Mesothelial cell of epicardium (in vitro differentiated cells): ENCODE data around the gene AHCYL1. TPM values are rescaled to one million over a fixed set of nuclear protein-coding genes. Genes with fewer than 3 reads are reported as not detected.

Source experiments
- DNase-seq, 2 experiments: peaks; one replicate each; pipeline ENCODE4 v3.0.0; 2021; ENCODE audit warnings: low spot score in 2 of 2; ENCODE audit not compliant: unreplicated experiment in 2 of 2
- H3K27ac Mint-ChIP-seq: 2 replicates; pipeline ENCODE4 v1.8.0; 2021; ENCODE audit warnings: mixed read lengths
- H3K27me3 Mint-ChIP-seq: 2 replicates; pipeline ENCODE4 v1.8.0; 2021; ENCODE audit warnings: low read depth, mixed read lengths
- H3K36me3 Mint-ChIP-seq: 2 replicates; pipeline ENCODE4 v1.8.0; 2021; ENCODE audit warnings: mixed read lengths
- H3K4me1 Mint-ChIP-seq: 2 replicates; pipeline ENCODE4 v1.8.0; 2021; ENCODE audit warnings: mixed read lengths
- H3K4me3 Mint-ChIP-seq: 2 replicates; pipeline ENCODE4 v1.8.0; 2021; ENCODE audit warnings: mild to moderate bottlenecking, moderate library complexity, mixed read lengths
- H3K9me3 Mint-ChIP-seq: 2 replicates; pipeline ENCODE4 v1.8.0; 2021; ENCODE audit warnings: mixed read lengths
- total RNA-seq: library from RNA; stranded (reverse); gene quantifications from 3 replicates; pipeline ENCODE4 v1.2.1, GENCODE V29; 2021
- TF ChIP-seq, protein P1 (sequence below): fragments of 200-600 bp; sonication (generic); IDR thresholded peaks from one replicate; pipeline ENCODE4 v1.5.0; 2021; ENCODE audit warnings: antibody characterized with exemption; ENCODE audit not compliant: unreplicated experiment

Gene AHCYL1
- total RNA-seq, 1 donor from 2014 or later = 98.7 TPM

GRCh38 chr1:110058591-110058990 lies 74.0 kb downstream of the AHCYL1 start:
- TF ChIP-seq, protein P1, sequence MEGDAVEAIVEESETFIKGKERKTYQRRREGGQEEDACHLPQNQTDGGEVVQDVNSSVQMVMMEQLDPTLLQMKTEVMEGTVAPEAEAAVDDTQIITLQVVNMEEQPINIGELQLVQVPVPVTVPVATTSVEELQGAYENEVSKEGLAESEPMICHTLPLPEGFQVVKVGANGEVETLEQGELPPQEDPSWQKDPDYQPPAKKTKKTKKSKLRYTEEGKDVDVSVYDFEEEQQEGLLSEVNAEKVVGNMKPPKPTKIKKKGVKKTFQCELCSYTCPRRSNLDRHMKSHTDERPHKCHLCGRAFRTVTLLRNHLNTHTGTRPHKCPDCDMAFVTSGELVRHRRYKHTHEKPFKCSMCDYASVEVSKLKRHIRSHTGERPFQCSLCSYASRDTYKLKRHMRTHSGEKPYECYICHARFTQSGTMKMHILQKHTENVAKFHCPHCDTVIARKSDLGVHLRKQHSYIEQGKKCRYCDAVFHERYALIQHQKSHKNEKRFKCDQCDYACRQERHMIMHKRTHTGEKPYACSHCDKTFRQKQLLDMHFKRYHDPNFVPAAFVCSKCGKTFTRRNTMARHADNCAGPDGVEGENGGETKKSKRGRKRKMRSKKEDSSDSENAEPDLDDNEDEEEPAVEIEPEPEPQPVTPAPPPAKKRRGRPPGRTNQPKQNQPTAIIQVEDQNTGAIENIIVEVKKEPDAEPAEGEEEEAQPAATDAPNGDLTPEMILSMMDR = no peak
- no peak for DNase-seq
- Mint-ChIP-seq H3K4me3 (peak overlapping the region; percentile 20), H3K27ac (peak overlapping the region; percentile 91), H3K9me3 (no peaks in the 10 kb centered on the region), H3K27me3 (no peaks in the 10 kb centered on the region), H3K36me3 (peaks cover 31% of the 10 kb centered on the region), H3K4me1 (peaks cover 90% of the 10 kb centered on the region)

DNA sequence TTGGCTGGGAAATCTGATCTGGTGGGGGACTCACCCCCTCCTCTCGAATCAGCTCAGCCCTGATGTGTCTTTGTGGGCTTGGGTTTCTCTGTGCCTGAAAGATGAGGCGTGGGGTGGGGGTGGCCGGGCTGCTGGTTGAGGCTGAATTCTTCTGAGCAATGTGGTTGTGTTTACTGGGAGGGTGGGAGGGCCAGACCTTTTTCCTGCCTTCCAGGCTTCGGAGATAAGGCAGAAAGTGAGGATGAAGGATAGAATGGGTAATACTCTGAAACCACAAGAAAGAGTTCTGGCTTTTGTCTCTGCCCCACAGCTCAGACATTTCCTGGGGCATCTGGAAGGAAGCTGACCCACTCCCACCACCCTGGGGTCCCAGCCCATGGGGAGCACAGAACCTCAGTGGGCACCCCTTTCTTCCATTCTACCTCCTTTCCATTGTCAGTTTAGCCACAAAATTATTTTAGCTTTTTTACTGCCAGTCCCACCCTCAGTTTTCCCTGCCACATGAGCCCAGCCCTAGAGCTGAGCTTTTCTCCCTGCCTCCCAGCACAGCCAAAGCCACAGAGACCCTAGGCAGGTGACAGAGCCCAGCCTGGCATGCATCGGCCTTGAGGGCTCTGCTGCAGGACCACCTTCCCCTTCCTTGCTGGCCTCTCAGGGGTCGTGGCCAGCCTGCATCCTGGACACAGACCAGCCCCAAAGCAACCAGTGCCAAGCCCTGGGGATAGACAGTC lies 74.7 kb downstream of the AHCYL1 start:
- Mint-ChIP-seq H3K27me3 (no peaks in the 10 kb centered on the region), H3K4me3 (peak overlapping the region; percentile 1), H3K27ac (peak overlapping the region; percentile 91), H3K9me3 (no peaks in the 10 kb centered on the region), H3K36me3 (peaks cover 26% of the 10 kb centered on the region), H3K4me1 (peaks cover 90% of the 10 kb centered on the region)
- TF ChIP-seq, protein P1 = no peak
- peak in 1 of 2 experiments; percentile 72 for DNase-seq

GRCh38 chr1:110060034-110060661 lies 75.6 kb downstream of the AHCYL1 start:
- TF ChIP-seq, protein P1 = peak; percentile 88
- Mint-ChIP-seq H3K27ac (peak overlapping the region; percentile 91), H3K9me3 (no peaks in the 10 kb centered on the region), H3K4me3 (peak overlapping the region; percentile 15), H3K36me3 (peaks cover 27% of the 10 kb centered on the region), H3K27me3 (no peaks in the 10 kb centered on the region), H3K4me1 (peaks cover 92% of the 10 kb centered on the region)
- peak in 1 of 2 experiments; percentile 66 for DNase-seq

DNA sequence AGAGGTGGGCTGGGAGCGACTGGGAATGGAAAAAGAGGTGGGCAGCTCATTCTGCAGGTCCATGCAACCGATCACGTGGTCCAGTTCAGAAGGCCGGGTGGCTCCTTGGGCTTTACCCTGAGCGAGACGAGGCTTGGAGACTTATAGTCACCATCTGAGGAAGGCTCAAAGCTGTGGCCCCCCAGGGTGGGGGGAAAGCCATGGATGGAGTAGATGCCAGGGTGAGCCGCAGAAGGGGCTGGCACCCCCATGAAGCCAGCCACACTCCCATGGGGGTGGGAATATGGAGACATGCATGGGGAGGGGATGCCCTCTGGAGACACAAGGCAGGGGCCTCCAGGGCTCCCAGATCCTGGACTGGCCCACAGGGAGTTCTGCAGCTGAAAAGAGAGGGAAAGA lies 76.1 kb downstream of the AHCYL1 start:
- Mint-ChIP-seq H3K4me1 (peaks cover 92% of the 10 kb centered on the region), H3K27ac (peak overlapping the region; percentile 91), H3K27me3 (no peaks in the 10 kb centered on the region), H3K4me3 (no peak overlapping the region), H3K9me3 (no peaks in the 10 kb centered on the region), H3K36me3 (peaks cover 22% of the 10 kb centered on the region)
- TF ChIP-seq, protein P1 = no peak
- no peak for DNase-seq

- peaks cover 24% of the 10 kb centered on the region for H3K36me3 Mint-ChIP-seq
- H3K27ac Mint-ChIP-seq = peak overlapping the region; percentile 91
- no peaks in the 10 kb centered on the region for H3K9me3 Mint-ChIP-seq
- H3K4me1 Mint-ChIP-seq = peaks cover 92% of the 10 kb centered on the region
- no peak overlapping the region for H3K4me3 Mint-ChIP-seq
- TF ChIP-seq, protein P1 = no peak
- no peaks in the 10 kb centered on the region for H3K27me3 Mint-ChIP-seq
- DNase-seq = no peak
Observed at GRCh38 chr1:110061341-110061740, 76.8 kb downstream of the AHCYL1 start.
